GM12891 (cell line): ENCODE data around the gene TNFSF12.

Experiments
- DNase-seq: peaks from one replicate; pipeline ENCODE4 v3.0.0; 2011; ENCODE audit warnings: low spot score; ENCODE audit not compliant: insufficient read length
- FAIRE-seq: peaks from 2 replicates; lab custom pipeline; 2011; peaks lifted over from hg19 to GRCh38; lab: Jason Lieb, UNC
- PAX5 ChIP-seq: IDR thresholded peaks from 2 replicates; pipeline ENCODE4 v1.6.1; 2011; ENCODE audit warnings: low read length, moderate library complexity, mild to moderate bottlenecking; ENCODE audit not compliant: insufficient read depth, severe bottlenecking
- POLR2A ChIP-seq: IDR thresholded peaks from 2 replicates; pipeline ENCODE4 v1.6.1; 2011; ENCODE audit warnings: low read depth, low read length, control low read depth
- POLR2AphosphoS5 ChIP-seq: IDR thresholded peaks from 2 replicates; pipeline ENCODE4 v1.6.1; 2011; ENCODE audit warnings: low read depth, low read length, control low read depth
- POU2F2 ChIP-seq: IDR thresholded peaks from 2 replicates; pipeline ENCODE4 v1.6.1; 2011; ENCODE audit warnings: low read depth, mild to moderate bottlenecking, control low read depth, low read length, moderate library complexity
- SPI1 ChIP-seq: IDR thresholded peaks from 2 replicates; pipeline ENCODE4 v1.6.1; 2011; ENCODE audit warnings: low read depth, low read length, control low read depth
- TAF1 ChIP-seq: IDR thresholded peaks from 2 replicates; pipeline ENCODE4 v1.6.1; 2011; ENCODE audit warnings: low read depth, low read length, control low read depth

TNFSF12 gene

GRCh38 chr17:7576432-7576937 is 27.6 kb downstream of the TNFSF12 start:
- no peak for FAIRE-seq
- no peak for TF ChIP-seq SPI1
- TF ChIP-seq POU2F2, result no peak; the same call in 1 of the 2 replicates
- peak; percentile 86 for TF ChIP-seq POLR2A
- TF ChIP-seq TAF1, result peak; percentile 46; the same call in 1 of the 2 replicates
- no peak for TF ChIP-seq PAX5
- peak; percentile 87 for TF ChIP-seq POLR2AphosphoS5
- no peak for DNase-seq

DNA sequence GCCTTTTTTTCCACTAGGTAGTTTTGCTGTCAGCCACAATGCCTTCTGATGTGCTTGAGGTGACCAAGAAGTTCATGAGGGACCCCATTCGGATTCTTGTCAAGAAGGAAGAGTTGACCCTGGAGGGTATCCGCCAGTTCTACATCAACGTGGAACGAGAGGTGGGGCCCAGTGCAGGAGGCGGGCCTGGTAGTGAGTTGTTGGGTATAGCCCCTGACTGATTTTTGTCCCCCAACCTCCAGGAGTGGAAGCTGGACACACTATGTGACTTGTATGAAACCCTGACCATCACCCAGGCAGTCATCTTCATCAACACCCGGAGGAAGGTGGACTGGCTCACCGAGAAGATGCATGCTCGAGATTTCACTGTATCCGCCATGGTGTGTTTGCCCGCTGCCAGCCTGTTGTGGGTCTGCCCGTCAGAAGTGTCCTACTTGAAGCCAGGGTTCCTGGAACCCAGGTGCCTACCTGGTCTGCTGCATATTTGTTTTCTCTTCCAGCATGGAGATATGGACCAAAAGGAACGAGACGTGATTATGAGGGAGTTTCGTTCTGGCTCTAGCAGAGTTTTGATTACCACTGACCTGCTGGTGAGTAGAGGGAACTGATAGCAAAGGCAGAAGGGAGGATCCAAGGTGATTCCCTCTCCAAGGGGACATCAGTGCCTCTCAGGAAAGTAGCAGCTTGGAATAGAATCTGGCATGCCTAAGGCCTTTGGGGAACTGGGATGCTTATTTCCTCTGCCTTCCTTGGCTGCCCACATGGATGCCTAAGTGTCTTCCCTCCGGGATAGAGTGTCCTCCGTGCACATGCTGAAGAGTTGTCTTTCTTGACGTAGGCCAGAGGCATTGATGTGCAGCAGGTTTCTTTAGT is 28.7 kb downstream of the TNFSF12 start:
- FAIRE-seq (no peak), DNase-seq (no peak)
- TF ChIP-seq POLR2A, result peak; percentile 42
- no peak for TF ChIP-seq POU2F2
- TF ChIP-seq POLR2AphosphoS5, result peak; percentile 25

- TF ChIP-seq POLR2A, result peak; percentile 91
- TF ChIP-seq TAF1, result peak; percentile 81
- TF ChIP-seq POLR2AphosphoS5, result peak; percentile 96; the same call in 1 of the 2 replicates
- no peak for TF ChIP-seq PAX5
- peak; percentile 98 for TF ChIP-seq SPI1
- peak; percentile 95 for TF ChIP-seq POU2F2
- peak; percentile 72 for DNase-seq
- FAIRE-seq, result peak; percentile 88
Measured at GRCh38 chr17:7579001-7579833, 30.4 kb downstream of the TNFSF12 start, which contains the start of gene CD68. CD68 (plus strand) TSS chr17:7579638; CDS start chr17:7579678, 40 bp downstream.

- DNase-seq (no peak), FAIRE-seq (no peak)
- TF ChIP-seq TAF1 (no peak), POLR2A (peak; percentile 63; the same call in 1 of the 2 replicates), POLR2AphosphoS5 (peak; percentile 78)
Measured at GRCh38 chr17:7579834-7580603, 31.2 kb downstream of the TNFSF12 start.

GRCh38 chr17:7580604-7581575 is 32.0 kb downstream of the TNFSF12 start:
- FAIRE-seq, result no peak
- peak; percentile 51; the same call in 1 of the 2 replicates for TF ChIP-seq POLR2A
- no peak; the same call in 1 of the 2 replicates for TF ChIP-seq POLR2AphosphoS5

DNA sequence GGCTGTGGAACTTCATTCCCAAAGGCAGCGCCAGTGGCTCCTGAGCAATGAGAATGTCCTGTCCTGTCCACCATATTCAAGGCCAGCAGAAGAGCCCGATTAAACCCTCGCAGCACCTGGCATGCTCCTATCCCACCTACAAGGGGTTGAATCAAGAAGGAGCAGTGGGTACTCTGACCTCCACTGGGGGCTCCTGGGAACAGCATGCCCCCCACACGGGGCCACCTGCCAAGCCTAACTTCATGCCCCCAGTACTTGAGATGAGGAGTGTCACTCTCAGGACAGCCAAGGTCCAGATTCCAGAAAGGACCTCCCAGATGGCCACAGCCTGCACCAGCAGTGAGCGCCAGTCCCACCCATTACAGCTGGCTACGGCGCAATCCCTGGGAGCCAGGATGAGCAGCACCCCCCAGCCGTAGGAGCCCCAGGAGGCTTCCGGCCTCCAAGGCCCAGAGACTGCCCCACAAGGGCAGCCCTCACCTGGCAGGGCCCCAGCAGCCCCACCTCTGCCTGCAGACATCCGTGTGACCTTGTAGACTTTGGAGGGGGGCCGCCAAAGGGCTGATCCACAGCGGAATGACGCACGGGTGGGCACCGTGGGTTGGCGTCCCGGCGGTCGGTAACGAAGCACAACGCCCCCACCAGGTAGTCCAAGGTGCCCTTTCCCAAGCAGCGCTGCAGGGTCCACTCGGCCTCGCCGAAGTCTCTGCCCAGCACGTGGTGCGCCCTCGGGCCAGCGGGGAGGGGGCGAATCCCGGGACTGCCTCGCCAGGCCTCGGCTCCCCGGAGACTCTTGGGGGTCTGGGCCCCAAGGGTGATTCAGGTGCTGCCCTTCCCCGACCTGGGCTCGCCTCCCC is 33.8 kb downstream of the TNFSF12 start:
- no peak for DNase-seq
- FAIRE-seq, result no peak
- no peak for TF ChIP-seq PAX5
- no peak for TF ChIP-seq POLR2A
- TF ChIP-seq SPI1, result no peak
- no peak for TF ChIP-seq POLR2AphosphoS5
- TF ChIP-seq POU2F2, result no peak
- no peak for TF ChIP-seq TAF1

More at GRCh38 chr17:7580604-7581575, 32.0 kb downstream of the TNFSF12 start:
- DNase-seq, result no peak

DNA sequence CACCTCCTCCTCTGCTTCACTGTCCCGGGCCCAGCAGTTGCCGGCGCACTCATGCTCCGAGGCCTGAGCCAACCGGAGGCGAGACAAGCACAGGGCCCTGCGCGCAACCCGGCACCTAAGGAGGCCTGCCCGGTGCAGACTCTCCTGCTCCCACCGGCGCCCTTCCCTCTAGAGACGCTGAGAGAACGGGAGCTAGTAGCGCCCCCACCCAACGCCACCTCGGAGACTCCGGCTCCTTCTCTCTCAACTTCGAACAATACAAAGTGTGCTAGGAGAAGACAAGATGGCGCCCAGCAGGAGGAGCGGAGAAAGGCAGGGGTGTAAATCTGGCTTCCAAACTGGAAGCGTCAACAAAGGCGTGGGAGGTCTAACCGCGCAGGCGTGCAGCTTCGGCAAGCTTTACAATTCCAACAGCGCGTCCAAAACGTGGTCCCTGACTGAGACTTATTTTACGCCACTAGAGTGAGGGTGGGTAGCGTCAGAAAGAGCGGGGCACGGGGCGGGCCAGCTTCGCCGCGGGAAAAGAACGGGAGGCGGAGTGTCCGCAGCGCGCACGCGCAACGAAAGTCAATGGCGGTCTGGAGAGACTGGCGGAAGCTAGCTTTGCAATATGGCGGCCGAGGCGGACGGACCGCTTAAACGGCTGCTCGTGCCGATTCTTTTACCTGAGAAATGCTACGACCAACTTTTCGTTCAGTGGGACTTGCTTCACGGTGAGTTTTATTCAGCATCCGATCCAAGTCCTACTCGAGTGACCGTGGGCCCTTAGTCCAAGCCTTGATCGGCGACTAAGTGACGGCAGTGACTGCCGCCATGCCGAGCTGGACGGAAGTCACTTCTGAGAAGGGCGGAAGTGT is 34.6 kb downstream of the TNFSF12 start, which contains the start of gene MPDU1:
Gene MPDU1 (plus strand): TSS at position 600 of the 857 bp plus-strand sequence. CDS start 11 bp downstream, at position 611.
- FAIRE-seq (peak; percentile 97), DNase-seq (peak; percentile 82)
- TF ChIP-seq POU2F2 (peak; percentile 64; the same call in 1 of the 2 replicates), POLR2AphosphoS5 (peak; percentile 96), TAF1 (peak; percentile 97), PAX5 (no peak), SPI1 (no peak), POLR2A (peak; percentile 96)
